ENCODE measurements around the gene ADGRG3. TPM values are rescaled to one million over a fixed set of nuclear protein-coding genes. Genes with fewer than 3 reads are reported as not detected.

The ADGRG3 gene
- total and polyA plus RNA-seq, 4 donors: 1.8 to 66.2 (median 9.4) TPM

DNA sequence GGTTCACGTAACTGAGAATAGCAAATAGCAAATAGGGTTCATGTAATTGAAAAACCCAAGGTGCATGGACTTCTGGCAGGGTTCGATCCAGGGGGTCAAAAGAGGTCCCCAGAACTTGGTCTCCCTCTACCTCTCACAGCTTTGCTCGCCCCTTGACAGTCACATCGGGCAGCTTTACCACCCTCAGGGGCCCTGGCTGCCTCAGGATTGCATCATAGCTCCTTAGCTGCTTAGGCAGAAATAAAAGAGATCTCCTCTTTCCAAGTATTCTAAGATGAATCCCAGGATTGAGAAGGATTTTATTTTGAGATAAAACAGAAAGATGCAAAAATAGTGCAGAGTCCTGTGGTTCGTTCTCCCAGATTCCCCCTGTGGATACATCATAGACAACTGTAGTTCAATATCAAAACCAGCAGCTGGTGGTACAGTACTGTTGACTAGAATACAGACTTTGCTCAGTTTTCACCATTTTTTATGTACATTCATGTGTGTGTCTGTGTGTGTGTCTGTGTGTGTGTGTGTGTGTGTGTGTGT, 12.8 kb downstream of the ADGRG3 start:
- Histone ChIP-seq H3K9ac (ENCODE audit: insufficient read depth in 1 of 2, low read length in 2 of 2) (no peak overlapping the region), H3K9me3 (ENCODE audit: control insufficient read depth in 4 of 4, insufficient read depth in 3 of 4, low read length in 3 of 4) (no peaks in the 10 kb centered on the region), H3K27ac (ENCODE audit: low read depth in 1 of 2, low read length in 1 of 2) (no peak overlapping the region), H3K4me3 (no peak overlapping the region), H3K27me3 (ENCODE audit: control insufficient read depth in 3 of 3, insufficient read depth in 3 of 3, low read length in 2 of 3) (no peaks in the 10 kb centered on the region), H3K36me3 (ENCODE audit: control insufficient read depth in 4 of 4, insufficient read depth in 4 of 4, low read length in 4 of 4) (no peaks in the 10 kb centered on the region), H3K4me1 (ENCODE audit: control insufficient read depth in 5 of 5, insufficient read depth in 5 of 5, low read length in 5 of 5) (peaks cover 0 to 1% (median 0%) of the 10 kb centered on the region in 5 donors)
- ATAC-seq (ENCODE audit: insufficient read depth, low FRiP score): no peak
- TF ChIP-seq CTCF (IDR thresholded peaks at IDR 0.05; ENCODE audit: control extremely low read depth, extremely low read depth): no peak
- 54 to 72% methylated on average over 5 of the region's 5 CpGs for WGBS, 2 donors
- DNase-seq: no peak

DNA sequence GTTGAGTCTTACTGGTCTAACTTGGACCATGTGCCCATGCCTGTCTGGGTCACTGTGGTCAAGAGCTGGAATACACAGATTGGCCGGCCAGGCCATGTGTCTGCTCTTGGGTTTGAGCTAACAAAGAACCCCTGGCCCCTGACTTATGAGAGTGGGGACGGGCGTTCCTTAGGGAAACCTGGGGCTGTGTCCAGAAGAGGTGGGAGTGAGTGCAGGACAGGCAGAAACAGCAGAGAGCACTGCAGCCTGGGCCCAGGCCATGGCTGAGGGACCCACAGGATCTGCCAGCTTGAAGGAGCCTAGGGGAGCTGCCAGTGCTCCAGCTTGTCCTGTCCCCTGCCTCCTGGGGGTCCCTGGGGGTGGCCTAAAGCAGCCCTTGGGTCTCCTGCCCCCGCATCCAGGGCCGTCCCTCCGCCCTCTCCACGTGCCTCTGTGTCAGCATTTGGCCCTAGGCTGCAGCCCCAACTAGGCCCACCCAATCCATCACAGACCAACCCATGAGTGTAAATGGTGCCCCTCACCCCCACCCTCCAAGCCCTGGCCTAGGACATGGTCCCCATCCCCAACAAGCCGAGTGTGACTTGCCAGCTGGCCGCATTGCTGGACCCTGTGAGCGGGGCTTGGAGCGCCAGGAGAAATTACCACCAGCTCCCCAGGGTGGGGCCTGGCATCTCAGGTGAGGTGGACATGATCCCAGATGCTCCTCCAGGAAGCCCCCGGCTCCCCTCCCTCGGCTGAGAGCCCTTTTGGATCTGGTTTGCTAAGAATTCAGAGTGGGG, 14.0 kb downstream of the ADGRG3 start:
- no peak for ATAC-seq (ENCODE audit: insufficient read depth, low FRiP score)
- Histone ChIP-seq H3K9ac (ENCODE audit: insufficient read depth in 1 of 2, low read length in 2 of 2) (no peak overlapping the region), H3K27me3 (ENCODE audit: control insufficient read depth in 3 of 3, insufficient read depth in 3 of 3, low read length in 2 of 3) (no peaks in the 10 kb centered on the region), H3K4me1 (ENCODE audit: control insufficient read depth in 5 of 5, insufficient read depth in 5 of 5, low read length in 5 of 5) (peaks cover 0 to 1% (median 0%) of the 10 kb centered on the region in 5 donors), H3K9me3 (ENCODE audit: control insufficient read depth in 4 of 4, insufficient read depth in 3 of 4, low read length in 3 of 4) (no peaks in the 10 kb centered on the region), H3K27ac (ENCODE audit: low read depth in 1 of 2, low read length in 1 of 2) (no peak overlapping the region), H3K36me3 (ENCODE audit: control insufficient read depth in 4 of 4, insufficient read depth in 4 of 4, low read length in 4 of 4) (no peaks in the 10 kb centered on the region), H3K4me3 (no peak overlapping the region)
- DNase-seq: no peak
- TF ChIP-seq CTCF (IDR thresholded peaks at IDR 0.05; ENCODE audit: control extremely low read depth, extremely low read depth): no peak
- 94% methylated on average over 13 of the region's 13 CpGs for WGBS, 2 donors

GRCh38 chr16:57682809-57683635, 14.9 kb downstream of the ADGRG3 start:
- no peak overlapping the region for H3K4me3 ChIP-seq
- no peaks in the 10 kb centered on the region for H3K4me1 ChIP-seq (ENCODE audit: control insufficient read depth in 5 of 5, insufficient read depth in 5 of 5, low read length in 5 of 5)
- no peak overlapping the region for H3K9ac ChIP-seq (ENCODE audit: insufficient read depth in 1 of 2, low read length in 2 of 2)
- DNase-seq (no peak), ATAC-seq (ENCODE audit: insufficient read depth, low FRiP score) (no peak)
- no peaks in the 10 kb centered on the region for H3K36me3 ChIP-seq (ENCODE audit: control insufficient read depth in 4 of 4, insufficient read depth in 4 of 4, low read length in 4 of 4)
- WGBS, 2 donors: 91 to 92% methylated on average over 11 of the region's 11 CpGs
- TF ChIP-seq CTCF (IDR thresholded peaks at IDR 0.05; ENCODE audit: control extremely low read depth, extremely low read depth): no peak
- no peak overlapping the region for H3K27ac ChIP-seq (ENCODE audit: low read depth in 1 of 2, low read length in 1 of 2)
- no peaks in the 10 kb centered on the region for H3K27me3 ChIP-seq (ENCODE audit: control insufficient read depth in 3 of 3, insufficient read depth in 3 of 3, low read length in 2 of 3)
- no peaks in the 10 kb centered on the region for H3K9me3 ChIP-seq (ENCODE audit: control insufficient read depth in 4 of 4, insufficient read depth in 3 of 4, low read length in 3 of 4)

Data from lung (tissue), 12 donors.